Measurements from ENCODE around the gene MAD2L2.

GRCh38 chr1:11654137-11654938 is 26.6 kb downstream of the MAD2L2 start, which contains the start of the genes FBXO2 and FBXO44:
- TF ChIP-seq CTCF (IDR thresholded peaks at IDR 0.05) (no peak), POLR2A (IDR thresholded peaks at IDR 0.05) (no peak)

All from ovary (tissue), 3 donors.